ENCODE data around the gene PJA1.
A peak's percentile ranks its signal among the peaks of the same experiment; 100 is the strongest.

The PJA1 gene

GRCh38 chrX:69142788-69143469 lies 22.3 kb downstream of the PJA1 start:
- DNase-seq (ENCODE audit: low spot score): no peak

- no peak for DNase-seq (ENCODE audit: low spot score)
These were observed 24.4 kb downstream of the PJA1 start for GRCh38 chrX:69140837-69141236.

- DNase-seq (ENCODE audit: low spot score): no peak
These were observed 25.7 kb downstream of the PJA1 start for GRCh38 chrX:69139516-69139915.

GRCh38 chrX:69138512-69138911 lies 26.7 kb downstream of the PJA1 start:
- no peak for DNase-seq (ENCODE audit: low spot score)

GRCh38 chrX:69138118-69138390 lies 27.2 kb downstream of the PJA1 start:
- DNase-seq (ENCODE audit: low spot score): no peak

- DNase-seq (ENCODE audit: low spot score): no peak
These were observed 27.7 kb downstream of the PJA1 start for GRCh38 chrX:69137371-69138117.

- DNase-seq (ENCODE audit: low spot score): no peak
These were observed 28.5 kb downstream of the PJA1 start for GRCh38 chrX:69136546-69137331.

- peak; percentile 41 for DNase-seq (ENCODE audit: low spot score)
These were observed 31.2 kb downstream of the PJA1 start for GRCh38 chrX:69133921-69134542.

- no peak for DNase-seq (ENCODE audit: low spot score)
These were observed 33.4 kb downstream of the PJA1 start for GRCh38 chrX:69131886-69132285.

- DNase-seq (ENCODE audit: low spot score): no peak
These were observed 34.8 kb downstream of the PJA1 start for GRCh38 chrX:69130439-69130838.

GRCh38 chrX:69128588-69128987 lies 36.7 kb downstream of the PJA1 start:
- DNase-seq (ENCODE audit: low spot score): no peak

- no peak for DNase-seq (ENCODE audit: low spot score)
These were observed 37.8 kb downstream of the PJA1 start for GRCh38 chrX:69127466-69127865.

- DNase-seq (ENCODE audit: low spot score): no peak
These were observed 38.6 kb downstream of the PJA1 start for GRCh38 chrX:69126642-69127041.

GRCh38 chrX:69125094-69125493 lies 40.2 kb downstream of the PJA1 start:
- no peak for DNase-seq (ENCODE audit: low spot score)

- no peak for DNase-seq (ENCODE audit: low spot score)
These were observed 41.1 kb downstream of the PJA1 start for GRCh38 chrX:69124108-69124507.

- DNase-seq (ENCODE audit: low spot score): no peak
These were observed 41.8 kb downstream of the PJA1 start for GRCh38 chrX:69123481-69123880.

GRCh38 chrX:69121321-69122000 lies 43.8 kb downstream of the PJA1 start:
- DNase-seq (ENCODE audit: low spot score): peak; percentile 76

- no peak for DNase-seq (ENCODE audit: low spot score)
These were observed 44.8 kb downstream of the PJA1 start for GRCh38 chrX:69120476-69120875.

GRCh38 chrX:69119122-69119521 lies 46.1 kb downstream of the PJA1 start:
- DNase-seq (ENCODE audit: low spot score): no peak

GRCh38 chrX:69117876-69118526 lies 47.3 kb downstream of the PJA1 start:
- DNase-seq (ENCODE audit: low spot score): no peak

- no peak for DNase-seq (ENCODE audit: low spot score)
These were observed 49.2 kb downstream of the PJA1 start for GRCh38 chrX:69116077-69116476.

- peak; percentile 48 for DNase-seq (ENCODE audit: low spot score)
These were observed 51.5 kb downstream of the PJA1 start for GRCh38 chrX:69113723-69114122.
